GM10847 (cell line): Measurements from ENCODE around the gene EXOC6.

Experiments
- POLR2A ChIP-seq: IDR thresholded peaks from 2 replicates; pipeline ENCODE4 v1.6.1; 2011; ENCODE audit not compliant: insufficient read length; ENCODE audit errors: extremely low read depth

The EXOC6 gene

GRCh38 chr10:92942226-92942625 is 93.9 kb downstream of the EXOC6 start:
- TF ChIP-seq POLR2A, result no peak

DNA sequence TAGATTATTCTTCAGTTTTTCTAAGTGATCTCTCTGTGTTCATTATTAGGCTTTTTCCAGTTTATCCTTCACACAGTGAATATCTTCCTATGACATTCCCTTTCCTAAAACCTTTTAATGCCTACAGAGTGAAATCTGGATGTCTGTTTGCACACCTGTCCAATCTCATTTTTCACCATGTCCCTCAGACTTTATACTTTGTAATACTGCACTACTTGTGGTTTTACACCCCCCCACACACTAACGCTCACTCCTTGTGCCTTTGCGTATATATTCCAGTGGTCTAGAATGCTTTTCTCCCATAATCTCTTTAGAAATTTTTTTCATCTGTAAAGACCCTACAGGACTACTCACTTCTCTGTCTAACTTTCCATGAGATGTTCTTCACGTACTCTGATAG is 98.2 kb downstream of the EXOC6 start:
- no peak for TF ChIP-seq POLR2A

DNA sequence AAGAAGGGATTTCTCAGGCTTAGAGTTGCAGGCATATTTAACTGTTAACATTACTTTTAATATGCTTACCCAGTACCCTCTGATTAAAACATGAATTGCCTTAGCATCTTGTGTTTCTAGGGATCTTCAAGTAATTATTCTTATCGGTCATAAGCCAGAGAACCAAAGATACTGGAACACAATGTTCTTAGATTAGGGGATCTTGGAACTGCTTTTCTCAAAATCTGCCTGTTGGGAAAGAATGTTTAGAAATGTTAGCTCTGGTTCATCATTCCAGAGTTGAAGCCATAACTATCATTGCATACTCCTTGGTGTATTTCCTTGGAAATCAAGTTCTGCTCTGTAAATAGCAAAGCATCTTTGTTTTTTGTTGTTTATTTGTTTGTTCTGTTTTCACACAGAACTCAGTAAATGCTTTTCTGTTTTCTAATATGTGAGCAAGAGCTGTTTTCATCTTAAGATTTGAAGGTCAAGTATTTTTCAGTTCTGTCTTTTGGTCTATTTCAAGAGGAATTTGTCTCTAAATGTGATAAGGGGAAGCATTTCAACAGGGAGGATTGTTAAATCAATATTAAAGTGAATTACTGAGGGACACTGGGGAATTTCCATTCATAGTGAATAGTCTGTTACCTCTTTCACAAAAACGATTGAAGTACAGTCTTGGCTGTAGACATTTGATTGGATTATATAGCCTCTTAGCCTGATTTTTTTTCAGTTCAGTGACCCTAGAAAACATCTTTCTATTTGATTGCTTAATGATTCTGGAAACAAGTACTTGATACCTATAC is 109.1 kb downstream of the EXOC6 start:
- no peak for TF ChIP-seq POLR2A

- no peak for TF ChIP-seq POLR2A
Observed at GRCh38 chr10:92961638-92962037, 113.3 kb downstream of the EXOC6 start.

DNA sequence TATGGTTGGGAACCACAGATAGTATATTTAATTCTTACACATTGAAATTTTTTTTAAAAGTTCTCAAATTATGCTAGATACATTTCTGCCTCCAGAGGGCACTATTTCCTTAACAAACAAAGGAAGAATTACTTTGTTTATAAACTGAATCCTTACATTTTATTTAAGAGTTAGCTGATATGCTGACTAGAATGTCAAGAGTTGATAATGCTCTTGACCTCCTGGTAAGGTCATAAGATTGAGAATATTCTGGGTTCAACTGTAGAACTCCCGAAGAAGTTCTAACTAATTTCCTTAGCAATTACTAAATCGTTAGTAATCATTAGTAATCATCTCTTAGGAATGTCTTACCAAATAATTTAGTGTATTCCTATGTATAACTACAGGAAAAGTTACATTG is 117.0 kb downstream of the EXOC6 start:
- no peak for TF ChIP-seq POLR2A

GRCh38 chr10:92967641-92968040 is 119.3 kb downstream of the EXOC6 start:
- no peak for TF ChIP-seq POLR2A

DNA sequence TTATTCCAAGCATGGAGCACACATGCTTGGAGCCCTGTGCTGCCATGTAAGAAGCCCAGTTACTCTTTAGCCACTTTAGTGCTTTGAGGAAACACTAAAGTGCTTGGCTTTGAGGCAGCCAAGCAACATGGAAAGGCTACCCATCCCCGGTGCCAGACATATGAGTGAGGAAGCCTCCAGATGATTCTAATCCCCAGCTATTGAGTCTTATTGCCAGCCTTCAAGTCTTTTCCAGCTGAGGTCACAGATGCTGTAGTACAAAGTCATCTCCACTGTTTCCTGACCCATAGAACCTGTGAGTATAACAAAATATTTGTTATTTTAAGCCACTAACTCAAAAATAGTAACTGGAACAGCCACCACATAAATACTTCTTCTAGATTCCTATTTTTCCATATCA is 120.8 kb downstream of the EXOC6 start:
- TF ChIP-seq POLR2A, result no peak

DNA sequence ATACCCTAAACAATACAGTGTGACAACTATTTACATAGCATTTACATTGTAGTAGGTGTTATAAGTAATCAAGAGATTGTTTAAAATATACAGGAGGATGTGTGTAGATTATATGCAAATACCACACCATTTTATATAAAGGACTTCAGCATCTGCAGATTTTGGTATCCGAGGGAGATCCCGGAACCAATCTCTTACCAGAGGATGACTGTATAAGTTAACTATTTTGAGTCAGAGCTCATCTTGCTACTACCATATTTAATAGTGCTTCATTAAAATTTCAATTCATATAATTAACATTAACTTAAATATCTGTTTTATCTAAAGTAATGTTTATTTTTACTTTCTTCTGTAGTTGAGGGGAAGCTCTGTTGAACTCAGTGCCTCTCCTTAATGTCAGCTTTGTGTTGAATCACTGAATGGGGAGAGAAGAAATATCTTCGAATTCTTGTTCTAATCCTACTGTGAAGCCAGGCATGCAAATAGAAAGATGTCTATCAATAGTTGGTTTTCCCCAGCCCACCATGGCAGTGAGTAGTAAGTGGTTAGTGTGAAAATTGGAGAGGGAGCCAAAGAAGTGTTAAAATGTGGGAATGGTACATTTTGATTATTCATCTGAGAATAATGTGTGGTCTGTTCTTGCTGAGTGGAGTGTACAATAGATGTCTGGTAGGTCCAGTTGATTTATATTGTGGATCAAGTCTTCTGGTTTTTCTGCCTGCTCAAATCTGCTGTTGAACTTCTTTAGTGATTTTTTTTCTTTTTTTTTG is 122.2 kb downstream of the EXOC6 start:
- TF ChIP-seq POLR2A, result no peak

DNA sequence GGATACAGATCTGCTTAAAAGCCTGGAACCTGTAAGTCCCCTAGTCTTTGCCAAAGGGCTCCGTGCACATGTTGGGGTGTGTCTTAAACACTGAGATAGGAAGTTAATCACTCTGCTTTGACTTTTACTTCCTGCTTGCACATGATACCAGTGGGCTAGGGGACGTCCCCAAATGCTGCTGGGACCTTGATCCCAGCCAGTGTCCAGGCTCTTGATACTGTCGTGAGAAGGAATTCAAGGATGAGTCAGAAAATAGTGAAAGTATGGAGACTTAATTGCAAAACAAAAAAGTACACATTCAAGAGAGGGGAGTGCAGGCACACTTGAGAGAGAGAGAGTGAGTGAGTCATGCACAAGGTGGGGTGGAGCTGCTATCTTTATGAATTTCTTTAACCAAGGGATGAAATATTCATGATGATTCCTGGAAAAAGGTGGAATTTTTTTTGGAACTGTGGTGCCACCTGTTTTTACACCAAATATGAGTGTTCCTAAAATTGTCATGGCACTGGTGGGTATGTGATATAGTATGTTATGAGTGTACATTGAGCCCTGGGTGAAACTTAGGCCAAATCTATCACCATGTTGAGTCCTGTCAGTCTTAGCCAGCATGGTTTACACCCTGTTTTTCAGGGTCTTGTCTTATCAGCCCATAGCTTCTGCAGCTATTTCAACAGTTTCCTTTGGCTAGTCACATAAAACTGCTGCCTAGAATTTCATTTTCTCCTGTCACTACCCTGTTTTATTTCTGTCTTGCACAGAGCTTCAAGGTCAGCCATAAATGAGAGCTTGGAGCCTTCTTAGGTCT is 123.9 kb downstream of the EXOC6 start:
- no peak for TF ChIP-seq POLR2A

GRCh38 chr10:92972886-92973285 is 124.6 kb downstream of the EXOC6 start:
- TF ChIP-seq POLR2A, result no peak

GRCh38 chr10:92989250-92989649 is 140.9 kb downstream of the EXOC6 start:
- TF ChIP-seq POLR2A, result no peak

DNA sequence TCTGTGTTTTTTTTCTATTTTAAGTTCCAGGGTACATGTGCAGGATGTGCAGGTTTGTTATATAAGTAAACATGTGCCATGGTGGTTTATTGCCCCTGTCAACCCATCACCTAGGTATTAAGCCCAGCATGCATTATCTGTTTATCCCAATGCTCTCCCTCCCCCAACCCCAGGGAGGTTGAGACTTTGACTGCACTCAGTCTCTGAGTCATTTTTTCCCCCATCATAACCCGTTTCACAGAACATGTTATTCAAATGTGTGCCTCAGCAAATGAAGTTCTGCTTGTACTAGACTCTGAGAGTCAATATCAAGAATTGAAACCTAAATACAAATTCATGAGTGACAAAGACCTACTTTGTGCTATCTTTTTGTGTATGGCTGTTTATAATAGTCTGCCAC is 142.3 kb downstream of the EXOC6 start:
- no peak for TF ChIP-seq POLR2A

GRCh38 chr10:92991513-92991912 is 143.2 kb downstream of the EXOC6 start:
- no peak for TF ChIP-seq POLR2A

DNA sequence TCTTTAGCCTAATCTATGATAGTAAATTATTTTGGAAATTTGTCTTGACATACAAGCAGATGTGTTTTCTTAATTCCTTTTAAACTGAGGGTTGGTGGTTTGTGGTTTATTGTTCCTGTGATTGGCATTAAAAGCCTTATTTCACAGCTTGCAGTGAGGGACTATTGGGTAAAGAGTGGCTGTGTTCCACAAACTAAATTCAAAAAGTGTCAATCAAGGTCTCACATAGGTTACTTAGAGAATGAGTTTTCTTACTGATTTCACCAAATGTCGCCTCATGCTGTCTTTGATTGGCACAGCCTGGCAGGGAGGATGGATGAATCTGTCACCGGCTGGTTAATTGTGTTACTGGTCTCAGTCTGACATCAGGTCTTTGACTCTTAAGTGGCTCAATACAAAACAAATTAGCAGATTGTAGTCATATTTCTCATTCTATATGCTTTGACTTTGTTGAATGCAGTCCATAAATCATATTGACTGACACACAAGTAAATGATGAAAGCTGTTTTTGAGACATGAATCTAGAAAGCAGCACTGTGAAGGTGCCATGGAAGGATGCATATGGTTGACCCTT is 145.5 kb downstream of the EXOC6 start:
- no peak for TF ChIP-seq POLR2A

DNA sequence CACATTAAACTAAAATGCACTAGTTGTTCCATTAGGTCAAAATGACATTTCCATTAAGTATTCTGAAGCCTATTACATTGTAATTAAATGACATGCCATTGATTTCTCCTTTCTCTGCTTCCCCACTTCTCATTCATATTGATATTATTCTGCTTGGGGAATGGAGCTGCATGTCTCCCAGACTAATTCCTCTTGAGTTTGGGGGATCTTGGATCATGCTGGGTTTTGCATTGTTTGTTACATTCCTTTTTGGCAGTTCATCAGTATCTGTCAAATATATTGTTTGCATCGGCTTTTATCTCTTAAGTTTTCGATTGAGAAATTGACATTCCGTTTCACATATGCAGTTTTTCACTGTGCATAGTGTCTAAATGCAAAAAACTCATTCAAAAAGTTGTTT is 147.2 kb downstream of the EXOC6 start:
- no peak for TF ChIP-seq POLR2A

- TF ChIP-seq POLR2A, result no peak
Observed at GRCh38 chr10:92997620-92998019, 149.3 kb downstream of the EXOC6 start.

GRCh38 chr10:92999191-92999590 is 150.9 kb downstream of the EXOC6 start:
- TF ChIP-seq POLR2A, result no peak
